A172 (cell line): ENCODE results near the gene RAPGEF2. TPM values are rescaled to one million over a fixed set of nuclear protein-coding genes. Genes with fewer than 3 reads are reported as not detected.
"Not testable (repeated sequence)": the region's sequence is repeated elsewhere in the genome, so short reads cannot be mapped to it uniquely, and the experiment has no call there.

Experiments
- DNase-seq: peaks from one replicate; pipeline ENCODE4 v3.0.0-alpha.2; 2015; ENCODE audit warnings: low spot score
- total RNA-seq: library from RNA; depleted of rRNA; stranded (reverse); fragments of >200 nt; shearing (Covaris generic); gene quantifications from 2 replicates; pipeline ENCODE4 v1.2.3, GENCODE V29; 2014

The RAPGEF2 gene
- total RNA-seq, 1 experiment from 2014 or later = 30.0 TPM

DNA sequence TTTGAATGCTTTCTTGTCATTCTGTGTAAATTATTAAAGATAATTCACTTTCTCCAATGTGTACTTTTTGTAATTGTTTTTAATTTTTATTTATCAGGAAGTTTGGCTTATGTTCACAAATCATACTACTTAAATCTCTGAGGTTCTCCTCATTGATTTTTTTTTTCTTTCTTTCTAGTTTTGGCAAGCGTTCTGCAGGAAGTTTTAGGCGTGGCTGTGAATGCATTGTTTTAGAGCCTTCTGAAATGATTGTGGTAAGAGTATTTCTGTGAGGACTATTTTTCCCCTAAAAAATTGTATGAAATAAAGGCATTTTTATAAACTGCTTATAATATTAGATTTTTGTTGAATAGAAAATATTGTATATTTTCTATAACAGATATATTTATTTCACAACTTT lies 135.8 kb downstream of the RAPGEF2 start:
- DNase-seq = no peak

DNA sequence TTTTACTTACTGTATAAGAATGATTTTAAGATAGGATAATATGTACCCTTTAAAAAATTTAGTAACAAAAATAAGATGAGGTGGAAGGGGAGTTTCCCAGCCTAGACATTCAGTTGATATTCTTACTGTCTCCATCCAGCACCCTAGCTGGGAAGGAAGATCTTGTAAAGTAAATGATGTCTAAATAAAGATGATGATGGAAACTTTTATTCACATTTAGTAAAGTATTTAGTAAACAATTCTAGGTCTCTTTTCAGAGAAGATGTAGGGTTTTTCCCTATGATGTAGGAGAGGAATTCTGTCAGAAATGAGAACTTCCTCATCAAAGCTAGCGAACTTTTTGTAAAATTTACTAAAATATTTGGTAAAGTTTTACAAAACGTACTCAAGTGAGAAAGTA lies 136.8 kb downstream of the RAPGEF2 start:
- DNase-seq = no peak

DNA sequence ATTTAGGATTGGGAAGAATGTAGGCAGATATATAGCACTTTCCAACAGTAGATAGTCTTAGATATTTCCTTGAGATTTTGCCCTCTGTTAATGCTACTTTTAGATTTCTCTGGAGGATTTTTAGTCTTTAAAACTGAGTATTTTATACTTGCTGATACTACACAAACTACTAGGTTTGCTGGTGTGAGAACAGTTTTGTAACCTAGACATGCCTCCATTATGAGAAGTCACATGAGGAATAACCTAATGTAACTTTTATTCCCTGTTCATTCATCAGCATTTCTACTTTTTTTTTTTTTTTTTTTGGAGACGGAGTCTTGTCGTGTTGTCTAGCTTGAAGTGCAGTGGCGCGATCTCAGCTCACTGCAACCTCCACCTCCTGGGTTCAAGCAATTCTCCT lies 137.2 kb downstream of the RAPGEF2 start:
- no peak for DNase-seq

DNA sequence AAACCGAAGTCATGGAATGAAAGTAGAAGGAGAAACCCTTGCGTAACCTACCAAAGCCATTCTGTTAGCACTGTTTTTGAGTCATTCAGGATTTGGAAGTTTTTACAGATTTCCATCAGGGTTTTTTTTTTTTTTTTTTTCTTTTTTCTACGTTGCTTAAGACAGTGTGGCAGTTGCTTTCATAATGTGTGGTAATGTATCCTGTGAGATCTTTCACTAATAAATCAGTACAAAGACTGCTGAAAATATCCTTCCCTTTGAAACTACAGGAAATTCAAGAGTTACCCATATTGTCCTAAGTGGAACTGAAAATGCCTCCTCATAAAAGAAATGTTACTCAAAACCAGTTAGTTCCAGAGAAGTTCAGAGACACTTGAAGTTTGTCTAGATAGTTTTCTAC lies 137.8 kb downstream of the RAPGEF2 start:
- DNase-seq = no peak

DNA sequence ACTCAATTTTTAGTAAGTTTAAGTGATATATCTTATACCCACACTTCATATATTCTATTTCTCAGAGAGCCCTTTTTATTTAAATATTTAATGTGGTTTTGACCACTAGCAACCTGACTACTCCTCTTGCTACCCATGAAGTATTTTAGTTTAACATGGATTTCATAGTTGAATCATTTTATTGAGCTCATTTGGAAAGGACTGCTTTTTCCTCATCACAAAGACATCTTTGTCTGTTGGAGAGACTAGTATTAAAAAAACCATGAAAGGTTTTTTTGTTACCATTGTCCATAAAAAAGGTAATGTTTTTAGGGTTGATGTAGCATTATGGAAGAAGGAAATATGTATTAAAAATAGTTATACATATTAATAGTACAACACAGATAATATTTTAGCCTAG lies 139.5 kb downstream of the RAPGEF2 start:
- no peak for DNase-seq

DNA sequence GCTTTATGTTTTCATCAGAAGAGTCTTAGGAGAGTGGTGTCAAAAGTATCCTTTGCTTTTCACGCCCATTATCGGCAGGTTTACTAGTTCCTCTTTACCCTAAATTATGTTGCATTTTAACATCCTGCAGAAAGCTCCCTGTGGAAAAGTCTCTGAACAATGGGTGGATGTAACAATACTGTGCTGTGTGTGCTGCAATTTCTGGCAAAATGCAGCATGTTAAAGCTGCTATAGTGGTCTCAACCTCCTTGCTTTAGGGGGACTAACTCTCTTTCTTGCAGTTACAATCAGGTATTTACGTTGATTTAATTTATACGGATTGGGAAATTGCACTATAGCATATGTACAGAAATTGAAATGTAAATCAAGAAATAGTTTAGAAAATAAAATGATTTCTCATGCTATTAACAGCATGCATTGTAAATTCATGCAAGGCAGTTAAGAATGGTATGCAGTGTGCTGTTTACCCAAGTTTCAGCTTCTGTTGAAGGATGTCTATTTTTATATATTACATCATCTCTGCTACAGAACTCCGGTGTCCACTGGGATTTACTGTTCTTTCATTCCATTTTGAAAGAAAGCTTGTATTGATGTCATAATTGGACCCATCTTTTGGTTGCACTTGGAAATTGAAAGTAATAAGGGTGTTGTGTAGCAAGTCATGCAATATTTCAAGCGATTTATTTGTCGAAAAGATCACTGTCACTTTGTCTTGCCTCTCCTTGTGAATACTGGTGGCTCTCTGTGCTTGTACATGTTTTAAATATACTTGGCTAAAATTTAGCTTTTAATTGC lies 145.7 kb downstream of the RAPGEF2 start:
- peak; percentile 36 for DNase-seq

DNA sequence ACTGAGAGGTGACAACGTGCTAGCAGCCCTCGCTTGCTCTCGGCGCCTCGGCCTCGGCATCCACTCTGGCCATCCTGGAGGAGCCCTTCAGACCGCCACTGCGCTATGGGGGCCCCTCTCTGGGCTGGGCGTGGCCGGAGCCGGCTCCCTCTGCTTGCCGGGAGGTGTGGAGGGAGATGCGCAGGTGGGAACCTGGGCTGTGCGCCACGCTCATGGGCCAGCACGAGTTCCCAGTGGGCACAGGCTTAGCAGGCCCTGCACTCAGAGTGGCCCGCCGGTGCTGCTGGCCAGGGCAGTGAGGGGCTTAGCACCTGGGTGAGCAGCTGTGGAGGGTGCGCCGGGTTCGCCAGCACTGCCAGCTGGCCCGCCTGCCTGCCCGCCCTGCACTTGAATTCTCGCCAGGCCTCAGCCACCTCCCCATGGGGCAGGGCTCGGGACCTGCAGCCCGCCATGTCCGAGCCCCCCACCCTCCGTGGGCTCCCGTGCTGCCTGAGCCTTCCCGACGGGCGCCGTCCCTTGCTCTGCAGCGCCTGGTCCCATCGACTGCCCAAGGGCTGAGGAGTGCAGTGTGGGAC lies 148.0 kb downstream of the RAPGEF2 start:
- DNase-seq = no peak

DNA sequence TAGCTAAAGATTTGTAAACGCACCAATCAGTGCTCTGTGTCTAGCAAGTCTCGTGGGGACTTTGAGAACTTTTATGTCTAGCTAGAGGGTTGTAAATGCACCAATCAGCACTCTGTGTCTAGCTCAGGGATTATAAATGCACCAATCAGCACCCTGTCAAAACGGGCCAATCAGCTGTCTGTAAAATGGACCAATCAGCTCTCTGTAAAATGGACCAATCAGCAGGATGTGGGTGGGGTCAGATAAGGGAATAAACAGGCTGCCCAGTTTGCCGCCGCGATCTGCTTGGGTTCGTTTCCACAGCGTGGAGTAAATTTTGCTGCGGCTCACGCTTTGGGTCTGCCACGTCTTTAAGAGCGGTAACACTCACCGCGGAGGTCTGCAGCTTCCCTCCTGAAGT lies 148.7 kb downstream of the RAPGEF2 start:
- DNase-seq = not testable (repeated sequence)

DNA sequence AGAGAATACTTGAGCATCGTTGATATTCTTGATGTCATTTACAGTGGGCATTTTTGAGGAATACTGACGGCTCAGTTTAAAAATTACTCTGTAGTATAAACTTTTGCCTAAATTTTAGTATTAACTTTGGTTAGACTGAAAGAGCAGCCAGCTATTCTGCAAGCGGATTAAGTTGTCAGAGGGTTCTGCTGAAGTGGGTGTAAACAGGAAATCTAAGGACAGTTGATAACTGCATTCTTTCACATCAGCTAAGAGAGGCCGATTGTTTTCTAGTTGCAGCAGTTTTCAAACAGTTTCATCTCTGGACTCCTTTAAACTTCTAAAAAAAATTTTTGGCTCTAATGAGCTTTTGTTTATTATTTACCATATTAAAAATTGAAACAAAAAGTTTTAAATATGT lies 149.6 kb downstream of the RAPGEF2 start:
- DNase-seq = no peak

DNA sequence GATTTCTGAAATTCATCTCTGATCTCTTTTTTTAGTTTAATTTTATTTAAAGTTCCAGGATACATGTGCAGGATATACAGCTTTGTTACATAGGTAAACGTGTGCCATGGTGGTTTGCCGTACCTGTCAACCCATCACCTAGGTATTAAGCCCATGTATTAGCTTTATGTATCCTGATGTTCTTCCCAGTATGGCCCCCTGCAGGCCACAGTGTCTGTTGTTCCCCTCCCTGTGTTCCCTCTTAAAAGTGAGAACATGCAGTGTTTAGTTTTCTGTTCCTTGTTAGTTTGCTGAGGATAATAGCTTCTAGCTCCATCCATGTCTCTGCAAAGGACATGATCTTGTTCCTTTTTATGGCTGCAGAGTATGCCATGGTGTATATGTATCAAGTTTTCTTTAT lies 153.2 kb downstream of the RAPGEF2 start:
- no peak for DNase-seq

DNA sequence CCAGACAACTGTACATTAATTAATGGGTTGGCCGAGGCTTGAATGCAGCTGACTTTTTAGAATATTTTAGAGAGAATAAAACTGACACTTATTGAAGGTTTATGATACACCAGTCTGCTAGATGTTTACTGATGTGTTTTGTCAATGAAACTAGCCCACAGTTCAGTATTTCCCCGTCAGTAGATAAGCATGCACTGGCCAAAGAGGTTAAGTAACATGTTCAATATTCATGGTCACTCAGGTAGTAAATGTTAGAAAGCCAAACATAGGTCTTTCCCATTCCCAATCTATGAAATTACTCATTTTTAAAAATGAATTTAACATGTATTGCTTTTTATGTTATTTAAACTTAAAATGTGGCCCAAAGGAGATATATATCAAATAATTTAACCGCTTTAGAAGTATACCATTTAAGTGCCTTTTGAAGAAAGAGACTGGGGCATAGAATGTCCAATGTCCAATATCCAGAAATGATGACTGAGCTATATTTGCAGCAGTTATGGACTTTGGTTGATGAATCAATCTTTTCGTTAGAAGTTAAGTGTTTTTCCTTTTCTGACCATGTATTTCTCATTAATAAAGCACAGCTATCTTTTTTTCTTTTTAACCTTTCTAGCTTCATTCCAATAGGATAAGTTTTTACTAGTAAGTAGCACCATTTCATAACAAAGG lies 156.1 kb downstream of the RAPGEF2 start:
- DNase-seq = no peak

DNA sequence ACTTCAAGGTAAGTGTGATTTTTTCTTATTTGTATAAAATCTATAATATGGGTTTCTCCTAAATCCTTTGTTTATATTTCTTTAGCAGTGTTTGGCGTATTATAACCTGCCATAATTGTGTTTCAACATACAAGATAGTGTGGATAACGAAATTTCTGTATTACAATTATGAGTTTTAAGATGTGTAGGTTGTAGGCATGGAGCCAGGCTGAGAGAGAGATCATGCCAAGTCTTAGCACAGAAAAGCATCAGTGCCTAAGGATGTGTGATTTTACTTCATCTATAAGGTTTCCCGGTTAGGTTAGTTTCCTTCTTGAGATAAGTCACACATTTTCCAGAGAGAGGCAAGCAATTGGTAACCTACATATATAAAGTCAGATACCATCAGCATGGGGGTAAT lies 161.2 kb downstream of the RAPGEF2 start:
- no peak for DNase-seq

DNA sequence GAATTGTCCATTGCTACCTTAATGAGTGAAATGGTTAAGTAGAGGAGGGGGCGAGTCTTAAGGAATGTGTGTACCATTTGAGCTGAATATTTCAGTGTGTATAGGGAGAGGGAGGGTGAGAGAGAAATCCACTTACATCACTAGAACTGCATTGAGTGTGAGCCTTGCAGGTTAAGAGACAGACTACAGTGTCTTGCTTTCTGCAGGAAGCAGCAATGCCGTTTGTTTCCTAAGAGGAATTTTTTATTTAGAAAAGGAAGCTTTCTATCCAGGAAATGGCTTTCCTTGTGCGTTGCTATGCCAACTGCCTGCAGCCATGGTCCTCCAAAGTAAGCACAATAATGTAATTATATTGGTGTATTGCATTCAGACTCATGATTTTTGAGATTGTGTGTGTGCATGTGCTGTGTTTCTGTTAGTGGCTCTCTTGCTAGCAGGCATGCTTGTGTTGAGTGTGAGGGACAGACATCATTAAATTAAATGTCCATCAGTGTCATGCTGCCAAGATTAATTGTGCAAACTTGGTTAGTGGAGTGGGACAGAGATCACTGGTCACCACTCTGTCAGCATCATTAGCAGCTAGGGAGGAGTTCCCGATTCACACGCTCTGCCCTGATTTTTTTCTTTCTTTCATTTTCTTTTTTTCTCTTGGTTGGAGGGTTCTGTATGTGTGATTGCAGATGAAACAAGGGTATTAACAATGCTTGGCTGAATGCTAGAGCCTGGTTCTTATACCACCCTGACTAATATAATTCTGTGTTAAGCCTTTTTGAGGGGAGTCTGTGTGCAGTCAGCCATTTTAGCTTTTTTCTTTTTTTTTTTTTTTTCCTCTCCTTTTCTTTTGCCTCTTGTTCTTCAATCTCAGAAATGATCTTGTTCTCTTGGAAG lies 164.3 kb downstream of the RAPGEF2 start:
- DNase-seq = peak; percentile 28

DNA sequence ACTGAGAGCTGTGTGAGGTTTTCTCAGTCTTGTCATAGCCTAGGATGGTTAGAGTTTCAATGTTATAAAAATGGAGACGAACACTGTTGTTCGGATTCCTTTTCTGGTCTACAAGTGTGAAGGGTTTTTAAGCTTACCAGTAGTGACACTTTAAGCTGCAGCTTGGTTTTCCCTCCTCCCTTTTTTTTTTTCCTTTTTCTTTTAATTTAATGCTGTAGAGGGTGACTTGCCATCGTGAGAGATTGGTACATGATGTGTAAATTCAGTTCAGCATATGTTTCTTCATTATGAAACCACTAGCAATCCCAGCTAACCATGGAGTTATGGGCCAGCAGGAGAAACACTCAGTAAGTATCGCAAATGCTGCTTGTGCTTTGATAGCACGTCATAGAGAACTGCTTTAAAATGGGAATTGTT lies 165.0 kb downstream of the RAPGEF2 start:
- peak; percentile 4 for DNase-seq

DNA sequence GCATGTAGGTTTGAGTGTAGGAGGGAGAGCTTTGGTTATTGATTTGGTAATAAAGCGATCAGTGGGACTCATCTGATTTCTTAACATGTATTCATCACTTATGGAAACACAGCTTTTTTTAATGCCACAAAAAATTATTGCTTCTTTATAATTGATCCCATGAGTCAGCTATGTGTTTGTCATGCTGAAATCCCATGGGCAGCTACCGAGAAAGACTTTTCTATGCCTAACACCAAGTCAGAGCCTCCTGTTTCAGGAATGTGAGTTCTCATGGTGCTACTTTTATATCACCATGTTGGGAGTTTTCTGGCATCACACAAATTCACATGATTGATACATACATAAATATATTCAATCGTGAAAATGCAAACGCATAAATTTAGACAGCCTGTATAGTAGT lies 165.7 kb downstream of the RAPGEF2 start:
- DNase-seq = no peak

DNA sequence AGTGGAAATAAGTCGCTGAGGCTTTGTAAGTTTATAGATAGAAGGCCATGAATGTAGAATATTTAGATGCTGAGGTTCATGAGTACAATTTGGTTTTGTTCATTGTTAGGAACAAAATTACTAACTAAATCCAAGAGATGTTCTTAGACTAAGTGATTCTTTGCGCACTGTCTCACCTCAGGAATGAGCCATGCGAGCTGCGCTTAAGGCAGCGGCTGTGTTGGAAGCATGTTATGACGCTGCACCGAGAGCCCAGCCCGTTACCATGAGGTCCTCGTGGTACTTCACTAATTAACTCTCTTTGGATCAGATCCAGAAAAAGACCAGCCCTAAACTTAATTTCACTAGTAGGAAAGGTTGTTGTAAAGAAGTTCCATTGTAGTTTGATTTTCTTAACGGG lies 166.2 kb downstream of the RAPGEF2 start:
- DNase-seq = no peak

DNA sequence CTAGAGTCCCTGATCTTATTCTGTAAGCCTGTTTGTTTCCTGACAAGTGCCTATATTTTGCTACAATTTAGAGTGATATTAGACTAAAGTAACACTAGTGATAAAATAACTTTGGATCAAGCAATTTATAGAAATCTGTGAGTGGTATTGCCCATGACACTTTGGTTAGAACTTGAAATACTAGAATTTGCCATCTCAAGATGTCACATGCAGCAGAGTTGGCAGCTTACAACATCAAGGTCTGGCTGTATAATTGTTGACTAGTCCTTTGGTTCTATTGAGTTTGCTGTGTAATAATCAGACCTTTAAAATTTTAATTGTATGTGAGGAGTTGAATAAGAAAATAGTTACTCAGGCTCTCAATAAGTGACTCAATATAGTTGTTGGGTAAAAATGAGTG lies 167.1 kb downstream of the RAPGEF2 start:
- DNase-seq = no peak

DNA sequence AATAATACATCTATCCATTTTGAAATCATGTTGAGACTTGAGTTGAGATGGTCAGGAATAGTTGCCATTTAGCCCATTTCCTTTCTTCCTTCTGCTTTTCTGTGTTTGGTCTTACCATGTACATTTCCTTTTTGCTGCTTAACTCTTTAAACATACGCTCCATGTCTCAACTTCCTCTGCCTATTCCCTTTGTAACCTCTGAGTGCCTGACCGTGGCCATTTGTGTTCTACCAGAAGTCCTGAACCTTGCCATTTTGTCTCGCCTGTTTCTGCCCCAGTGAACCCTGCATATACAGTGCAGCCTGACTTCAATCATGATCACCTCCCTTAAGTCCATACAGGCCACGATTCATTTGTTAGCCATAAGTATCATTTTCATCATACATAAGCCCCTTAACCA lies 169.0 kb downstream of the RAPGEF2 start:
- DNase-seq = no peak

DNA sequence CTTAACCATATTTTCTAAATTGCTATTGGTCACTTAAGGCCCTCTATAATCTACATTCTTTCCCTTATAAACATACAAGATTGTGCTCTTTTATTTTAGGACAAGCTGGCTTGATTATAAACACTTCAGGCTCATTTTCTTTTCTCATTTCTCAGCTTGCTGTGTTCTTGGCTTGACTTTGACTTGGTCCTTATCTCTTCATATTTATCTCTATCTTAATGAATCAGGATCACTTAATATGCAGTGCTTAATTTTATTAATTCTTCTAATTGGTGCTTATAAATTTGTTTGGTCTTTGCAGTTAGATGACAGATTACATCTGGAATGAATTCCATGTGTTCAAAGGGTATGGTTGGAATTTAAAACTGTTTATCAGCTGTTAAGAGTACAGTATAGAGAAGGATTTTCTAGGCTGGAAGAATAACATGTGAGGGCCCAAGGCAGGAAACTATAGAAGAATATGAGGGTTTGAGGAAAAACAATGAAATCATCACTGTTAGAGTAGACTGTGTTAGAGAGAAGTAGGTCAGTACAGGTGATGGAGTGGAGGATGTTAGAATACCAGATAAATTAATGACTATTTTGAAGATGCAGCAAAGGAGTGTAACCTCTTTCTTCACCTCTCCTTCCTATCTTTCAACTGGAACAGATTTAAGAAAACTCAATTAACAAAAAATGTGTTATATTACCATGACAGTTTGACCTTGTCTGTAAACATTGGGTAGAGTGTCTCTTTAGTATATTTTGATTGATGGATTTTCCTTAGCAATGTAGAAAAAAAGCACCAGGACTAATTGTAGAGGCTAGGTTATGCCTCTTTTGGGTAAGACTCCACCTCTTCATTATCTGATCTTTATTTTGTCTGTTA lies 169.6 kb downstream of the RAPGEF2 start:
- no peak for DNase-seq

DNA sequence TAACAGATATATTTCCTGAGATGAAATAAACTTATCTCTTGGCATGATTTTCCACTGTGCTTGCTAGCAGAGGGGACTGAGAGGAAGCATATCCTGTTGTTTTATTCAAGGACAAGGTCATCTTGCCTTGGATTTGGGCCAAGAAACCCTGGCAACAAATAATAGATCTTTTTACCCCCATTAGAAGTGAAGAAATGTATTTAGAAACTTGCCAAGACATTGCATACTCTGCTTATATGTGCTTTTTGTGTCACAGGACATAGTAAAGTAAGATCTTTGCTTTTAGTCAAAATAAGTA lies 170.2 kb downstream of the RAPGEF2 start:
- DNase-seq = no peak

DNA sequence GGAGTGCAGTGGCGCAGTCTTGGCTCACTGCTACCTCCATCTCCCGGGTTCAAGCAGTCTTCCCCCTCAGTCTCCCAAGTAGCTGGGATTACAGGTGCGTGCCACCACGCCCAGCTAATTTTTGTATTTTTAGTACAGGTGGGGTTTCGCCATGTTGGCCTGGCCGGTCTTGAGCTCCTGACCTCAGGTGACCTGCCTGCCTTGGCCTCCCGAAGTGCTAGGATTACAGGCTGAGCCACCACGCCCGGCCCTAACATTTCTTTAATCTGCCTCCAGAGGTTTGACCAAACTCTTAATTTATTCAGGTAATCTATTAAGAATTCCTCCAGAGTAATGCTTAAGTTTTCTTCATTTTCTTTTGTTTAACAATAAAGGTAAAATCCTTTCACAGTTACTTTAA lies 171.0 kb downstream of the RAPGEF2 start:
- no peak for DNase-seq
